GM21381 (cell line): ENCODE results near the gene CEP97.
A peak's percentile ranks its signal among the peaks of the same experiment; 100 is the strongest.

Source experiments
- ATAC-seq: cut with Tn5 transposase; IDR thresholded peaks from one replicate; pipeline ENCODE4 v1.9.1; 2021; ENCODE audit warnings: mild to moderate bottlenecking, moderate library complexity; ENCODE audit not compliant: unreplicated experiment

CEP97 gene

DNA sequence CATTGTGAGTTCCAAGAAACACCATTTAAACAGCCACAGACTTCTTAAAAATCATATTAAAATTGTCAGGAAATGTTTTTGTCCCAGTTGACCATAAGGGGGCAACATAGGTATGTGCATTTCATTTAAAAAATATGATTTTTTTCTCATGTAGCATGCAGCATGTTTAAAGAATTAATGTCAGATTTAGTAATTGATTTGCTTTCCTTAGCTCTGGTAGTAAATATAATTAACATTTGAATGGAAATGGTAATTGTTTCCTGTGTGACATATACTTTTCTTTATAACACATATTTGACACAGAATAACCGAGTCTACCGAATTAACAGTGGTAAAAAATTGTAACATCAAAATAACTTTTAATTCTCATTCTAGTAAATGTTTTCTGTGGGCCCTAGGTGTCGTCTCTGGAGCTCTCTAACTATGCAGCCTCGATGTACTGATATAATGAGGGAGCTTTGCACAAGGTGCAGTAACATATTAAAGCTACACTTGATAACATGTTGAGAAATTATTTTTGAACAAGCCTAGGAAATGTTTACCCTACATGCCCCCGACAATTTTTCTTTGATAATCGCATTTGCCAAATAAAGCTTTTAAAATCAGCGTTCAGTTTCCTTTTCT is 89.5 kb downstream of the CEP97 start:
- ATAC-seq, result no peak

DNA sequence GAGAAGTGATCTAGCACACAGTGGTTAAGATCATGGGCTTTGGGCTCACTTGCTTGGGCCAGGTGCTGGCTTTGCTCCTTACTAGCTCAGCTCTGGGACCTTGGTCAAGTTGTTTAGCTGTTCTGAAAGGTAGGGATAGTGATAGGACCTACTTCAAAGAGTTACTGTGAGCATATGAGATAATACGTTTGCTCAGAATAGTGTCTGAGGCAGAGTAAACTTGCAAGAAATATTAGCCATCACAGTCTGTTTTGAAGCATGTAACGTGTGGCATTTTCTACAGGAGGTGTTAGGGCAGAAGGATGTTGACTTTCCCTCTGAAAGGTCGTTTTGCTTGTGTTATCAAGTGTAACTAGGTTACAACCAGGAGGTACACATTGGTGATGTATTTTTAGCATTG is 90.4 kb downstream of the CEP97 start:
- ATAC-seq, result no peak

DNA sequence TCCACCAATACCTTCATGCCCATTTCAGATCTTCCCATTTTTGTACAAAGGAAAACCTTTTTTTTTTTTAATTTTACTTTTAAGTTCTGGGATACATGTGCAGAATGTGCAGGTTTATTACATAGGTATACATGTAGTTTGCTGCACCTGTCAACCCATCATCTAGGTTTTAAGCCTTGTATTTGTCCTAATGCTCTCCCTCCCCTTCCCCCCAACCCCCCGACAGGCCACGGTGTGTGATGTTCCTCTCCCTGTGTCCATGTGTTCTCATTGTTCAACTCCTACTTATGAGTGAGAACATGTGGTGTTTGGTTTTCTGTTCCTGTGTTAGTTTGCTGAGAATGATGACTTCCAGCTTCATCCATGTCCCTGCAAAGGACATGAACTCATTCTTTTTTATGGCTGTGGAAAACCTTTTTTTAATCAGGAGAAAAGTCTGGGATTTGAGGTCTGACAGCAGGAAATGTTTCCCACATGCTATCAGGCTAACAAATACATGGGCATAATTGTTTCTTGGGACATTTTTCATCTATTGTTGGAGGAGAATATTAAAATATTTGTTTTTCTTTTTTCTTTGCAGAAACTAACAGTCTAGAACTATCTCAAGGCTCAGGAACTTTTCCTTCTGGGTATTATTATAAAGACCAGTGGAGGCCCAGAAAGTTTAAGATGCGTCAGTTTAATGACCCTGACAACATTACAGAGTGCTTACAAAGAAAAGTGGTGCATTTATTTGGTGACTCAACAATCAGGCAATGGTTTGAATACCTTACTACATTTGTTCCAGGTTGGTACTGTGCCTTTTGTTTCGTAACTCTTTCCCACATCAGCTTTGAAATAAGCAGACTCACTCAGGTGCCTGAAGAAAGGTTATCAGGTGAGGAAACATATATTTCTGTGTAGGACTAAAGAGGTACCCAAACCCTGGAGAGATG is 92.1 kb downstream of the CEP97 start:
- no peak for ATAC-seq

GRCh38 chr3:101817992-101818391 is 93.6 kb downstream of the CEP97 start:
- no peak for ATAC-seq

- peak; percentile 51 for ATAC-seq
Measured at GRCh38 chr3:101819649-101820206, 95.3 kb downstream of the CEP97 start.
